ENCODE data around the gene GLRA3. TPM values are rescaled to one million over a fixed set of nuclear protein-coding genes. Genes with fewer than 3 reads are reported as not detected.

GLRA3 gene
- total RNA-seq, 5 donors from 2014 or later (not counting 1 experiment from before 2014, with no cell fraction given) = not detected

DNA sequence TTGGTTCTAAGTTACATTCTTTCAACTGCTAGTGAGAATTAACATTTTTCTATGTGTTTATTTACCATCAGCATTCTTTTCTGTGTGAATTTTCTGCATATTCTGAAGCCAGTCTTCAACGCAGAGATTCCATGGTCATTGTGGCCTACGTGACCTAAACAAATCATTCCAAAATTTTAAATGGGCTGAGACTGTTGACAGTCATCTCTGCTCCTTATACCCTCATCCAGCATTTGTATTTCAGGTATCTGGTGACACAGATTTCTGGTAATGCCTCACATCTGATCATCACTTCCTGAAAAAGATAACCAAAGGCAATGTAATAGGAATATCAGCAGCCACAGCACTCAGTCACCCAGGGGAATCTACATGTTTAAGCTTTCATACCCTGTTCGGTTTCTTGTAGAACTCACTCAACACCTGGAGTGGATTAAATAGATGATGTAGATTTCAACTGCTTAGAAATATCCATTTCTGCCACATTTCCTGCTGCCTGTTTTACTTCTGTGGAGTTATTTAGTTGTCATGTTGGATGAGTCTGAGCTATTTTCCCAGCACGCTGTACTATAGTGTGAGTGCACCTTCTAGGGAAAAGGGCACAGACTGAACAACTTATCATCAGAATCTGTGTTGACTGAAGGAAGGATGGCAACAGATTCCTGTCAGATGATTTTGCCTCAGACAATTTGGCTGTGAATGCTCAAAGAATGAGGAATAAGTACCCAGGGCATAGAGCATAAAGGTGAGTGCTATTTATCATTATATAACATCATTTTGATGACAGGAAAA, 233.7 kb downstream of the GLRA3 start:
- Histone ChIP-seq H3K4me1 (ENCODE audit: control insufficient read depth in 1 of 2, extremely low read depth in 1 of 2, insufficient read depth in 2 of 2, low read length in 2 of 2) (peaks cover 0 to 8% of the 10 kb centered on the region in 2 experiments), H3K27me3 (replicated peaks in 1 of 2; ENCODE audit: control insufficient read depth in 2 of 2, extremely low read depth in 1 of 2, insufficient read depth in 2 of 2, low read length in 1 of 2) (no peaks in the 10 kb centered on the region), H3K4me3 (ENCODE audit: control insufficient read depth in 1 of 2, extremely low read depth in 1 of 2, low read length in 1 of 2) (no peak overlapping the region), H3K9me3 (no peaks in the 10 kb centered on the region), H3K27ac (ENCODE audit: low read length) (no peak overlapping the region), H3K36me3 (ENCODE audit: control insufficient read depth in 2 of 2, extremely low read depth in 1 of 2, insufficient read depth in 1 of 2, low read length in 1 of 2) (no peaks in the 10 kb centered on the region)
- Mint-ChIP-seq H3K27ac (no peak overlapping the region), H3K4me3 (no peak overlapping the region), H3K9me3 (peaks cover 0 to 5% (median 2%) of the 10 kb centered on the region in 3 donors), H3K36me3 (no peaks in the 10 kb centered on the region), H3K27me3 (no peaks in the 10 kb centered on the region), H3K4me1 (peaks cover 12 to 14% (median 14%) of the 10 kb centered on the region in 3 donors)
- DNase-seq (no peak), ATAC-seq (replicated peaks in 1 of 4) (no peak)
- CTCF ChIA-PET = no interaction called here
- WGBS (ENCODE audit: insufficient coverage) = 80% methylated on average over 3 of the region's 4 CpGs
- POLR2A ChIA-PET = no interaction called here

DNA sequence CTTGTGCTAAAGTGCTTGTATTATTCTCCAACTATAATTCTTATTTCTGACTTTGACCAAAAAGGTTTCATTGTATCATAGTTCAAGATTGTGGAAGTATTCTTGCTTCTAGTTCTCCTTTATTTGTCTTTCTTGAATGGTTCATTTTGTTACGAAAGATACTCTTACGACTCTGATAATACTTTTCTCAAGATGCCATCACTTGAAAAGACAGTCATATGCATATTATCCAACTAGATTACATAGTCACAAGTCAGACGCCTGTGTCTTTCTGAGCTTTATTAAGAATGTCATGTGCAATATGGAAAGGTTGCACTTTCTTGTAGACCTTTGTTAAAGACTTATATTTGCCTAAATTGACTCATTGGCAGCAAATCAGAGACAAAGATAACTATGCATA, 235.3 kb downstream of the GLRA3 start:
- CTCF ChIA-PET = interaction anchor here in 1 of 2 donors (0.5 kb wide), 1 partner anchor 10 kb away, joined by 6 read pairs; no protein-coding TSS in a partner anchor

DNA sequence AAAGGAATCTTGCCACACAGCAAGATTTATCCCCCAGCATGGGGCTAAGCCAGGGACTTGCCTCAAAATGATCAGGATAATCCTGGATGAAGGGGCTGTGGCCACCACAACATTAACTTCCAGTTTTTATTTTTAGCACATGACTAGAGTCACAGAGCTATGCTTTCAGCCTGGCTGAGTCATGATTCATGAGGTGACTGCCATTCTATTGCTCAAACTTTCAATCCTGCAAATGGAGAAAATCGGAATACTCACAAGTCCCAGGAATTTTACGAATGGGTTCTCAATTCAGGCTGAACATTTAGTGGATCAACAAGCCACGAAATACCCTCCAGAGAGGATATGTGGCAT, 236.1 kb downstream of the GLRA3 start:
- H3K36me3 ChIP-seq (ENCODE audit: control insufficient read depth in 2 of 2, extremely low read depth in 1 of 2, insufficient read depth in 1 of 2, low read length in 1 of 2) = no peaks in the 10 kb centered on the region
- H3K27me3 ChIP-seq (replicated peaks in 1 of 2; ENCODE audit: control insufficient read depth in 2 of 2, extremely low read depth in 1 of 2, insufficient read depth in 2 of 2, low read length in 1 of 2) = no peaks in the 10 kb centered on the region
- DNase-seq (no peak), ATAC-seq (replicated peaks in 1 of 4) (no peak)
- no peaks in the 10 kb centered on the region for H3K36me3 Mint-ChIP-seq
- no peak overlapping the region for H3K4me3 ChIP-seq (ENCODE audit: control insufficient read depth in 1 of 2, extremely low read depth in 1 of 2, low read length in 1 of 2)
- H3K27ac Mint-ChIP-seq = no peak overlapping the region
- no peaks in the 10 kb centered on the region for H3K9me3 ChIP-seq
- ChIA-PET CTCF (no interaction called here), POLR2A (no interaction called here)
- peaks cover 0 to 8% of the 10 kb centered on the region in 2 experiments for H3K4me1 ChIP-seq (ENCODE audit: control insufficient read depth in 1 of 2, extremely low read depth in 1 of 2, insufficient read depth in 2 of 2, low read length in 2 of 2)
- 77% methylated on average over 3 of the region's 3 CpGs for WGBS (ENCODE audit: insufficient coverage)
- no peak overlapping the region for H3K4me3 Mint-ChIP-seq
- peaks cover 12 to 14% (median 14%) of the 10 kb centered on the region in 3 donors for H3K4me1 Mint-ChIP-seq
- no peak overlapping the region for H3K27ac ChIP-seq (ENCODE audit: low read length)
- no peaks in the 10 kb centered on the region for H3K27me3 Mint-ChIP-seq
- H3K9me3 Mint-ChIP-seq = peaks cover 0 to 5% (median 2%) of the 10 kb centered on the region in 3 donors

More for the DNA sequence above, 235.3 kb downstream of the GLRA3 start:
- Mint-ChIP-seq H3K27me3 (no peaks in the 10 kb centered on the region), H3K4me3 (no peak overlapping the region), H3K9me3 (peaks cover 0 to 5% (median 2%) of the 10 kb centered on the region in 3 donors), H3K4me1 (peaks cover 12 to 14% (median 14%) of the 10 kb centered on the region in 3 donors), H3K36me3 (no peaks in the 10 kb centered on the region), H3K27ac (no peak overlapping the region)
- Histone ChIP-seq H3K9me3 (no peaks in the 10 kb centered on the region), H3K27me3 (replicated peaks in 1 of 2; ENCODE audit: control insufficient read depth in 2 of 2, extremely low read depth in 1 of 2, insufficient read depth in 2 of 2, low read length in 1 of 2) (no peaks in the 10 kb centered on the region), H3K4me3 (ENCODE audit: control insufficient read depth in 1 of 2, extremely low read depth in 1 of 2, low read length in 1 of 2) (no peak overlapping the region), H3K36me3 (ENCODE audit: control insufficient read depth in 2 of 2, extremely low read depth in 1 of 2, insufficient read depth in 1 of 2, low read length in 1 of 2) (no peaks in the 10 kb centered on the region), H3K4me1 (ENCODE audit: control insufficient read depth in 1 of 2, extremely low read depth in 1 of 2, insufficient read depth in 2 of 2, low read length in 2 of 2) (peaks cover 0 to 8% of the 10 kb centered on the region in 2 experiments), H3K27ac (ENCODE audit: low read length) (no peak overlapping the region)
- DNase-seq (no peak), ATAC-seq (replicated peaks in 1 of 4) (no peak)
- POLR2A ChIA-PET = interaction anchor here in 1 of 2 donors (0.7 kb wide), 1 partner anchor 11 kb away, joined by 3 read pairs; no protein-coding TSS in a partner anchor
- no CpG with 5 or more reads among the region's 3 CpGs for WGBS (ENCODE audit: insufficient coverage)

DNA sequence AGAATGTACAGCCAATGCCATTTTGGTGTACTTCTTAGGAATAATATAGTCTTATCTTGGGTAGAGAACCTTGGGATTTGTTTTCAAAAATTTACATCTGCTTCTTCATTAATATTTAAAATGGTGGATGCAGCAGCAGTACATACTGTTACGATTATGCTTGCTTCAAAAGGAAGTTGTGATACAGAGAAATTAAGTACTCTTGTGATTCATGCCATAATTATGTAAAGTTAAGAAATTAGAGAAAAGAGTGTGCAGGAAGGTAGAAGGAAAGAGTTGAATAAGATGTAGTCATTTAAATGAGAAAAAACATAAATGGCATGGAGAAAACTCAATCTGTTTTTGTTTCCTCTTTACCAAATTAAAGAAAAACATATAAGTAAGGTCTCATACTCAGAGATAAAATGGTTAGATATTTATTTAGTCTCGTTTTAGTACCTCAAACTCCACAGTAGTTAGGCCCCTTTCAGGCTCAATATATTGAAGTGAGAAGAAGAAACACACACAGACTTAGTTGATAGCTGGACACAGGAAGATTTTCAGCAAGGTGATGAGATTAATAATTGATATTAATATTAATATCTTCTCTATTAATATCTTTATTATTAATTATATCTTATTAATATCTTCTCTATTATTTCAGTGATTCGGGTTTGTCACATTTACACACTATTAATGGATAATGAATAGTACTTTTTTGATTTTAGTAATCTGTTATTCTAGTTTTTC, 236.6 kb downstream of the GLRA3 start:
- 40% methylated on average over 1 of the region's 3 CpGs for WGBS (ENCODE audit: insufficient coverage)
- no peaks in the 10 kb centered on the region for H3K36me3 ChIP-seq (ENCODE audit: control insufficient read depth in 2 of 2, extremely low read depth in 1 of 2, insufficient read depth in 1 of 2, low read length in 1 of 2)
- no peaks in the 10 kb centered on the region for H3K36me3 Mint-ChIP-seq
- no peak overlapping the region for H3K4me3 Mint-ChIP-seq
- H3K4me1 ChIP-seq (ENCODE audit: control insufficient read depth in 1 of 2, extremely low read depth in 1 of 2, insufficient read depth in 2 of 2, low read length in 2 of 2) = peaks cover 0 to 8% of the 10 kb centered on the region in 2 experiments
- ChIA-PET CTCF (no interaction called here), POLR2A (interaction anchor here in 1 of 2 donors (0.6 kb wide), 1 partner anchor 36 kb away, joined by 3 read pairs; no protein-coding TSS in a partner anchor)
- no peaks in the 10 kb centered on the region for H3K27me3 ChIP-seq (replicated peaks in 1 of 2; ENCODE audit: control insufficient read depth in 2 of 2, extremely low read depth in 1 of 2, insufficient read depth in 2 of 2, low read length in 1 of 2)
- H3K9me3 Mint-ChIP-seq = peaks cover 0 to 5% (median 3%) of the 10 kb centered on the region in 3 donors
- ATAC-seq (replicated peaks in 1 of 4) (no peak), DNase-seq (no peak)
- H3K4me1 Mint-ChIP-seq = peaks cover 12 to 14% (median 14%) of the 10 kb centered on the region in 3 donors
- peak overlapping the region in 1 of 2 donors; percentile 79 for H3K27ac Mint-ChIP-seq
- no peaks in the 10 kb centered on the region for H3K9me3 ChIP-seq
- no peaks in the 10 kb centered on the region for H3K27me3 Mint-ChIP-seq
- H3K27ac ChIP-seq (ENCODE audit: low read length) = peak overlapping the region; percentile 56
- H3K4me3 ChIP-seq (ENCODE audit: control insufficient read depth in 1 of 2, extremely low read depth in 1 of 2, low read length in 1 of 2) = no peak overlapping the region

DNA sequence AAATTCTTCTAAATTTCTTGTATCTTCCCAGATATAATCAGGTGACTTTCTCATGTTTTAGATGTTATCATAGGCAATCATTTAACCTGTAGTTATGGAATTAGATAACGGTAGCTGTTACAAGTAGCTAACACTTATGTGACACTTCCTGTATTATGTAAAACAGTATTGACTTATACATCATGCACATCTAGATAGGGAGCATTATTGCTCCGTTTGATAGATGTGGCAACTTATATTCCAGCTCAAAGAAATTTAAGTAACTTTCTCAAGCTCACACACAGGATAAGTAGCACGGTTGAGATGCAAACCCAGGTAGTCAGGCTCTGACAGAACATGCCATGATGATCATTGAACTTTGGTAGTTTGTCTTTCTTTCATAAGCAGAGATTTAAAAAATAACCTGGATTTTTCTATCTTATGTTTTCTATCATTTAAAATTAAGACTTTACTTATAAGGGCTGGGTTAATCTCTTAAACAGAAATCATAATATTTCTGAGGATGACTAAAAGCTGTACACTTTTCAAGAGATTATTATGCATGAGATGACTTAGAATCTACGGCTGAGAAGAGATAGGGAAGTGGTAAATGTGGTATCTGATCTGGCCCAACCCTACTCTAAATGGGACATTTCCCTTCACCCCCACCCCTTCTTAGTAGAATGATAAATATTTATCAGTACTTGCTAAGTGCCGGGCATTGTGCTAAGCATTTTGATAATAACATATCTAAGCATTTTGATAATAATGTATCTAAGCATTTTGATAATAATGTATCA, 237.6 kb downstream of the GLRA3 start:
- Mint-ChIP-seq H3K27ac (peak overlapping the region; percentile 66 to 89), H3K4me1 (peaks cover 12 to 14% (median 14%) of the 10 kb centered on the region in 3 donors), H3K4me3 (peak overlapping the region in 2 of 3 donors; percentile 9 to 49), H3K27me3 (no peaks in the 10 kb centered on the region), H3K9me3 (peaks cover 0 to 8% (median 5%) of the 10 kb centered on the region in 3 donors), H3K36me3 (no peaks in the 10 kb centered on the region)
- peak overlapping the region; percentile 56 for H3K27ac ChIP-seq (ENCODE audit: low read length)
- POLR2A ChIA-PET = no interaction called here
- no peaks in the 10 kb centered on the region for H3K27me3 ChIP-seq (replicated peaks in 1 of 2; ENCODE audit: control insufficient read depth in 2 of 2, extremely low read depth in 1 of 2, insufficient read depth in 2 of 2, low read length in 1 of 2)
- peak in 1 of 35 experiments; percentile 20 for DNase-seq
- peaks cover 0 to 8% of the 10 kb centered on the region in 2 experiments for H3K4me1 ChIP-seq (ENCODE audit: control insufficient read depth in 1 of 2, extremely low read depth in 1 of 2, insufficient read depth in 2 of 2, low read length in 2 of 2)
- WGBS (ENCODE audit: insufficient coverage) = no CpG with 5 or more reads among the region's 5 CpGs
- ATAC-seq (replicated peaks in 1 of 4) = peak; percentile 54 to 92 (median 82)
- no peak overlapping the region for H3K4me3 ChIP-seq (ENCODE audit: control insufficient read depth in 1 of 2, extremely low read depth in 1 of 2, low read length in 1 of 2)
- no peaks in the 10 kb centered on the region for H3K36me3 ChIP-seq (ENCODE audit: control insufficient read depth in 2 of 2, extremely low read depth in 1 of 2, insufficient read depth in 1 of 2, low read length in 1 of 2)
- CTCF ChIA-PET = no interaction called here
- H3K9me3 ChIP-seq = no peaks in the 10 kb centered on the region

DNA sequence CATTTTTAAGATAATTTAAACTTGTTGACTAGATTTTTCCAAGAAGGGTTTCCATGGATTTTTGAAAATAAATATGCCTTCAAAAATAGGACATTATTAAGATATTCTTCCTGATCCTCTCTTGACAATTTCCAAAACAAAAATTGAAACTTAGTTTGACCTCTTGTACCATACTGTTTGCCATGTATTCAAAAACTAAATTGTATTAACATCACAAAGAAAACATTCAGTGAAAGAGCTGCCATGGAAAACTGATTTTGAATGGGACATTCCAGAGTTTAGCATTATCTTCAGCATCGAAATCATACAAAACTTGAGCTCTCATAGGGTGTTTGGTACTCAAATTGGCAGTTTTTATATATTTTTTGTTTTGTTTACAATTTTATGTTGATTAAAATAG, 238.7 kb downstream of the GLRA3 start:
- H3K4me3 ChIP-seq (ENCODE audit: control insufficient read depth in 1 of 2, extremely low read depth in 1 of 2, low read length in 1 of 2) = no peak overlapping the region
- no peak overlapping the region for H3K27ac Mint-ChIP-seq
- POLR2A ChIA-PET = no interaction called here

More for the DNA sequence above, 238.7 kb downstream of the GLRA3 start:
- WGBS (ENCODE audit: insufficient coverage) = no CpG with 5 or more reads among the region's 1 CpG
- CTCF ChIA-PET = interaction anchor here (0.5 to 1.2 kb wide), 2 partner anchors 17 to 327 kb away, joined by 4 to 6 read pairs; no protein-coding TSS in a partner anchor
- no peak overlapping the region for H3K27ac ChIP-seq (ENCODE audit: low read length)
- Mint-ChIP-seq H3K9me3 (peaks cover 0 to 8% (median 5%) of the 10 kb centered on the region in 3 donors), H3K27me3 (no peaks in the 10 kb centered on the region), H3K36me3 (no peaks in the 10 kb centered on the region), H3K4me1 (peaks cover 12 to 14% (median 14%) of the 10 kb centered on the region in 3 donors), H3K4me3 (no peak overlapping the region)
- no peak for DNase-seq
- no peak for ATAC-seq (replicated peaks in 1 of 4)
- H3K36me3 ChIP-seq (ENCODE audit: control insufficient read depth in 2 of 2, extremely low read depth in 1 of 2, insufficient read depth in 1 of 2, low read length in 1 of 2) = no peaks in the 10 kb centered on the region
- no peaks in the 10 kb centered on the region for H3K9me3 ChIP-seq
- H3K27me3 ChIP-seq (replicated peaks in 1 of 2; ENCODE audit: control insufficient read depth in 2 of 2, extremely low read depth in 1 of 2, insufficient read depth in 2 of 2, low read length in 1 of 2) = no peaks in the 10 kb centered on the region
- H3K4me1 ChIP-seq (ENCODE audit: control insufficient read depth in 1 of 2, extremely low read depth in 1 of 2, insufficient read depth in 2 of 2, low read length in 2 of 2) = peaks cover 0 to 8% of the 10 kb centered on the region in 2 experiments
